ENCODE data around the gene ZMIZ2.

The ZMIZ2 gene

GRCh38 chr7:44738876-44739665, 9.6 kb upstream of the ZMIZ2 start:
- no peak overlapping the region for H3K27ac Mint-ChIP-seq
- DNase-seq = no peak
- H3K9me3 Mint-ChIP-seq = no peaks in the 10 kb centered on the region
- H3K36me3 Mint-ChIP-seq (ENCODE audit: low read depth) = no peaks in the 10 kb centered on the region
- peaks cover 28% of the 10 kb centered on the region for H3K4me1 Mint-ChIP-seq
- no peak overlapping the region for H3K4me3 Mint-ChIP-seq
- ATAC-seq = no peak
- H3K27me3 Mint-ChIP-seq = no peaks in the 10 kb centered on the region

- Mint-ChIP-seq H3K27ac (no peak overlapping the region), H3K27me3 (no peaks in the 10 kb centered on the region)
- no peak for ATAC-seq
Observed at GRCh38 chr7:44740055-44740454, 8.6 kb upstream of the ZMIZ2 start.

GRCh38 chr7:44743750-44744149, 4.9 kb upstream of the ZMIZ2 start:
- peaks cover 6% of the 10 kb centered on the region for H3K4me1 Mint-ChIP-seq
- DNase-seq = no peak
- no peak for ATAC-seq
- H3K27ac Mint-ChIP-seq = no peak overlapping the region
- H3K36me3 Mint-ChIP-seq (ENCODE audit: low read depth) = no peaks in the 10 kb centered on the region
- no peak overlapping the region for H3K4me3 Mint-ChIP-seq
- no peaks in the 10 kb centered on the region for H3K27me3 Mint-ChIP-seq
- H3K9me3 Mint-ChIP-seq = no peaks in the 10 kb centered on the region

More at GRCh38 chr7:44740055-44740454, 8.6 kb upstream of the ZMIZ2 start:
- no peak for DNase-seq
- H3K9me3 Mint-ChIP-seq = no peaks in the 10 kb centered on the region
- no peaks in the 10 kb centered on the region for H3K36me3 Mint-ChIP-seq (ENCODE audit: low read depth)
- peaks cover 18% of the 10 kb centered on the region for H3K4me1 Mint-ChIP-seq
- no peak overlapping the region for H3K4me3 Mint-ChIP-seq

GRCh38 chr7:44748948-44749731, 493 bp downstream of the ZMIZ2 start:
- no peaks in the 10 kb centered on the region for H3K9me3 Mint-ChIP-seq
- ATAC-seq (peak; percentile 3), DNase-seq (peak; percentile 42)
- H3K27me3 Mint-ChIP-seq = no peaks in the 10 kb centered on the region
- peak overlapping the region; percentile 84 for H3K4me3 Mint-ChIP-seq
- H3K27ac Mint-ChIP-seq = peak overlapping the region; percentile 74
- H3K36me3 Mint-ChIP-seq (ENCODE audit: low read depth) = peaks cover 15% of the 10 kb centered on the region
- peaks cover 41% of the 10 kb centered on the region for H3K4me1 Mint-ChIP-seq

DNA sequence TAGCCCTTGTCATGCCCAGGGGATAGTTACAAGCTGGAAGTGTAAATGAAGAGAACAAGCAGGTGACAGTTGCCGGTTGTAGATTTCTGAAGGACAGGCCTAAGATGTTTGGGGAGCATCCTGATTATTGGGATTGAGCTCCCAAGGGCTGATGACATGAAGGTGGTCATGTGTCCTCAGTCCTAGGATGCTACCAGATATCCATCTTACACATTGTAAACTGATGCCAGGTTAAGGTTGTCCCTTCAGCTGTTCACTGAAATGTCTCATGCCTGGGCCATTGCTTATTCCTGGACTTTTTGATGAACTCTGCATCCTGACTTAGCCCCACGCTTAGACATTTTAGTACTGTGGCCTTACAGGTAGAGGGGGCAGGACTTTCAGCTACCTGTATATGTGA, 1.3 kb downstream of the ZMIZ2 start:
- Mint-ChIP-seq H3K4me3 (peak overlapping the region; percentile 84), H3K36me3 (ENCODE audit: low read depth) (peaks cover 15% of the 10 kb centered on the region), H3K9me3 (no peaks in the 10 kb centered on the region), H3K27ac (peak overlapping the region; percentile 74), H3K27me3 (no peaks in the 10 kb centered on the region), H3K4me1 (peaks cover 44% of the 10 kb centered on the region)
- DNase-seq (no peak), ATAC-seq (no peak)

- DNase-seq = no peak
- Mint-ChIP-seq H3K36me3 (ENCODE audit: low read depth) (peaks cover 15% of the 10 kb centered on the region), H3K4me3 (peak overlapping the region; percentile 84), H3K4me1 (peaks cover 46% of the 10 kb centered on the region), H3K9me3 (no peaks in the 10 kb centered on the region), H3K27ac (peak overlapping the region; percentile 74), H3K27me3 (no peaks in the 10 kb centered on the region)
- ATAC-seq = no peak
Observed at GRCh38 chr7:44750424-44750823, 1.8 kb downstream of the ZMIZ2 start.

GRCh38 chr7:44750921-44751571, 2.4 kb downstream of the ZMIZ2 start:
- Mint-ChIP-seq H3K9me3 (no peaks in the 10 kb centered on the region), H3K27me3 (no peaks in the 10 kb centered on the region), H3K4me3 (peak overlapping the region; percentile 84), H3K4me1 (peaks cover 46% of the 10 kb centered on the region), H3K36me3 (ENCODE audit: low read depth) (peaks cover 15% of the 10 kb centered on the region), H3K27ac (peak overlapping the region; percentile 74)
- ATAC-seq (peak; percentile 75), DNase-seq (peak; percentile 67)

DNA sequence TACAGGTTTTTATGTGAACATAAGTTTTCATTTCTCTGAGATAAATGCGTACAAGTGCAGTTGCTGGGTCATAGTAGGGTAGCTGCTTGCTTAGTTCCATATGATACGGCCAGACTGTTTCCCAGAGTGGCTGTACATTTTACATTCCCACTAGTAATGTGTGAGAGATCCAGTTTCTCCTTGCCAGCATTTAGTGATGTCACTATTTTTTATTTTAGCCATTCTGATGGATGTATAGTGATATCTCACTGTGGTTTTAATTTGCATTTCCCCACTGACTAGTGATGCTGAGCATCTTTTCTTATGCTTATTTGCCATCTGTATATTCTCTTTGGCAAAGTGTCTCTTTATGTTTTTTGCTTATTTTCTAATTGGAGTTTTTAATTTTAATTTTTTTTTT, 4.2 kb downstream of the ZMIZ2 start:
- DNase-seq = no peak
- Mint-ChIP-seq H3K27me3 (no peaks in the 10 kb centered on the region), H3K4me3 (no peak overlapping the region), H3K4me1 (peaks cover 42% of the 10 kb centered on the region), H3K27ac (no peak overlapping the region), H3K36me3 (ENCODE audit: low read depth) (peaks cover 15% of the 10 kb centered on the region), H3K9me3 (no peaks in the 10 kb centered on the region)
- no peak for ATAC-seq

GRCh38 chr7:44754802-44755697, 6.4 kb downstream of the ZMIZ2 start:
- no peak for ATAC-seq
- Mint-ChIP-seq H3K9me3 (no peaks in the 10 kb centered on the region), H3K27ac (no peak overlapping the region), H3K27me3 (no peaks in the 10 kb centered on the region), H3K36me3 (ENCODE audit: low read depth) (peaks cover 17% of the 10 kb centered on the region), H3K4me3 (no peak overlapping the region), H3K4me1 (peaks cover 35% of the 10 kb centered on the region)
- no peak for DNase-seq

- ATAC-seq (no peak), DNase-seq (no peak)
- Mint-ChIP-seq H3K9me3 (no peaks in the 10 kb centered on the region), H3K4me3 (no peak overlapping the region), H3K36me3 (ENCODE audit: low read depth) (peaks cover 12% of the 10 kb centered on the region), H3K4me1 (peaks cover 27% of the 10 kb centered on the region), H3K27ac (no peak overlapping the region), H3K27me3 (no peaks in the 10 kb centered on the region)
Observed at GRCh38 chr7:44755698-44756627, 7.3 kb downstream of the ZMIZ2 start.

- no peak overlapping the region for H3K4me3 Mint-ChIP-seq
- no peak overlapping the region for H3K27ac Mint-ChIP-seq
- H3K4me1 Mint-ChIP-seq = peaks cover 18% of the 10 kb centered on the region
- H3K9me3 Mint-ChIP-seq = no peaks in the 10 kb centered on the region
- H3K36me3 Mint-ChIP-seq (ENCODE audit: low read depth) = peaks cover 8% of the 10 kb centered on the region
- no peaks in the 10 kb centered on the region for H3K27me3 Mint-ChIP-seq
- no peak for ATAC-seq
- no peak for DNase-seq
Observed at GRCh38 chr7:44756904-44757303, 8.3 kb downstream of the ZMIZ2 start.

DNA sequence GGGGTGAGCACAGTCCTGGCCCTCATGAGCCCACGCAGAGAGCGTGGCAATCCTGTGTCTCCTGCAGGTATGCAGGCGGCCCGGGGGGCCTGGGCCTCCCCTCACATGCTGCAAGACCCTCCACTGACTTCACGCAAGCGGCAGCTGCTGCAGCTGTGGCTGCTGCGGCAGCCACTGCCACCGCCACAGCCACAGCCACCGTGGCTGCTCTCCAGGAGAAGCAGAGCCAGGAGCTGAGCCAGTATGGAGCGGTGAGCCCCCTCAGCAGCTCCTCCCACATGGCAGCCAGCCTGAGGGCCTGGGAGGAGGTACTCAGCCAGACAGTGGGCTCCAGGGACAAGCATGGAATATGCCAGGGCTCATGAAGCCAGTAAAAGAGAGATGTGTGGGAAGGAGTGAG, 8.7 kb downstream of the ZMIZ2 start:
- peaks cover 10% of the 10 kb centered on the region for H3K36me3 Mint-ChIP-seq (ENCODE audit: low read depth)
- peaks cover 16% of the 10 kb centered on the region for H3K4me1 Mint-ChIP-seq
- ATAC-seq = no peak
- DNase-seq = no peak
- no peak overlapping the region for H3K27ac Mint-ChIP-seq
- H3K27me3 Mint-ChIP-seq = no peaks in the 10 kb centered on the region
- H3K4me3 Mint-ChIP-seq = no peak overlapping the region
- no peaks in the 10 kb centered on the region for H3K9me3 Mint-ChIP-seq

DNA sequence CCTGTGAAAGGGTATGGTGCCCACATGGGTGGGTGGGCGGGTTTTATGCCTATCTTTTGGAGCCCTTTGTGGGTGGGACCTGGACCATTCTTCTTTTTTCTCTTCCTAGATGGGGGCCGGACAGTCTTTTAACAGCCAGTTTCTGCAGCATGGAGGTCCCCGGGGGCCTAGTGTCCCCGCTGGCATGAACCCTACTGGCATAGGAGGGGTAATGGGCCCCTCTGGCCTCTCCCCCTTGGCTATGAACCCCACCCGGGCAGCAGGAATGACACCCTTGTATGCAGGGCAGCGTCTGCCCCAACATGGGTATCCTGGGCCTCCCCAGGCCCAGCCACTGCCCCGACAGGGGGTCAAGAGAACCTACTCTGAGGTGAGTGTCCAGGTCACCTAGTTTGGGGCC, 9.1 kb downstream of the ZMIZ2 start:
- ATAC-seq = no peak

More for the DNA sequence above, 9.1 kb downstream of the ZMIZ2 start:
- Mint-ChIP-seq H3K4me1 (peaks cover 12% of the 10 kb centered on the region), H3K27me3 (no peaks in the 10 kb centered on the region), H3K4me3 (no peak overlapping the region), H3K27ac (no peak overlapping the region), H3K9me3 (no peaks in the 10 kb centered on the region), H3K36me3 (ENCODE audit: low read depth) (peaks cover 8% of the 10 kb centered on the region)
- no peak for DNase-seq
